GM23338 (cell line): ENCODE results near the gene CADPS. TPM values are rescaled to one million over a fixed set of nuclear protein-coding genes. Genes with fewer than 3 reads are reported as not detected.

ENCODE experiments used
- ATAC-seq: fragments of 200-7000 bp; cut with Tn5 transposase; 3 replicates; pipeline ENCODE4 v1.9.1; 2020
- DNase-seq: peaks from one replicate; pipeline ENCODE4 v3.0.0-alpha.2; 2015; ENCODE audit warnings: low spot score
- H2AFZ ChIP-seq: fragments of 200-600 bp; sonication (generic); 2 replicates; pipeline ENCODE4 v1.8.0; 2016; ENCODE audit warnings: antibody characterized with exemption, mild to moderate bottlenecking, moderate library complexity
- H3F3A ChIP-seq: fragments of 200-600 bp; sonication (generic); replicated peaks from 2 replicates; pipeline ENCODE4 v1.8.0; 2017; ENCODE audit warnings: antibody characterized with exemption, mixed run types, low read depth
- H3K27ac ChIP-seq: fragments of 200-600 bp; sonication (generic); 2 replicates; pipeline ENCODE4 v1.6.1; 2016; ENCODE audit warnings: low read depth
- H3K27me3 ChIP-seq: fragments of 200-600 bp; sonication (generic); 2 replicates; pipeline ENCODE4 v1.8.0; 2016; ENCODE audit warnings: mild to moderate bottlenecking, mixed run types, moderate library complexity; ENCODE audit not compliant: insufficient read depth
- H3K36me3 ChIP-seq: fragments of 200-600 bp; sonication (generic); 2 replicates; pipeline ENCODE4 v1.8.0; 2016; ENCODE audit warnings: mild to moderate bottlenecking; ENCODE audit not compliant: insufficient read depth
- H3K4me1 ChIP-seq: fragments of 200-600 bp; sonication (generic); 2 replicates; pipeline ENCODE4 v1.8.0; 2016; ENCODE audit warnings: mild to moderate bottlenecking, moderate library complexity; ENCODE audit not compliant: insufficient read depth
- H3K4me2 ChIP-seq: fragments of 200-600 bp; sonication (generic); 2 replicates; pipeline ENCODE4 v1.7.1; 2017; ENCODE audit warnings: mixed run types
- H3K4me3 ChIP-seq: fragments of 200-600 bp; sonication (generic); 2 replicates; pipeline ENCODE4 v1.6.1; 2016; ENCODE audit warnings: mixed run types
- H3K79me2 ChIP-seq: fragments of 200-600 bp; sonication (generic); replicated peaks from 2 replicates; pipeline ENCODE4 v1.8.0; 2017; ENCODE audit warnings: mild to moderate bottlenecking; ENCODE audit not compliant: insufficient read depth
- H3K9me2 ChIP-seq: fragments of 200-600 bp; sonication (generic); 2 replicates; pipeline ENCODE4 v1.8.0; 2017; ENCODE audit not compliant: insufficient read depth
- H4K20me1 ChIP-seq: fragments of 200-600 bp; sonication (generic); replicated peaks from 2 replicates; pipeline ENCODE4 v1.8.0; 2017; ENCODE audit warnings: mild to moderate bottlenecking; ENCODE audit not compliant: insufficient read depth
- H3K27ac Mint-ChIP-seq: 2 replicates; pipeline ENCODE4 v1.8.0; 2020; ENCODE audit warnings: inconsistent platforms, mild to moderate bottlenecking, moderate library complexity, mixed read lengths
- H3K27me3 Mint-ChIP-seq: 3 replicates; pipeline ENCODE4 v1.8.0; 2022; ENCODE audit warnings: low read depth, mild to moderate bottlenecking, moderate library complexity, mixed read lengths, inconsistent platforms; ENCODE audit not compliant: insufficient read depth, poor library complexity
- H3K36me3 Mint-ChIP-seq: 3 replicates; pipeline ENCODE4 v1.8.0; 2021; ENCODE audit warnings: low read depth, mild to moderate bottlenecking, inconsistent platforms, moderate library complexity, mixed read lengths
- H3K4me1 Mint-ChIP-seq: 3 replicates; pipeline ENCODE4 v1.8.0; 2020; ENCODE audit warnings: mild to moderate bottlenecking, inconsistent platforms, mixed read lengths
- H3K4me3 Mint-ChIP-seq: 3 replicates; pipeline ENCODE4 v1.8.0; 2021; ENCODE audit warnings: moderate library complexity, mild to moderate bottlenecking, inconsistent platforms, mixed read lengths
- H3K9me3 Mint-ChIP-seq: 3 replicates; pipeline ENCODE4 v1.8.0; 2020; ENCODE audit warnings: moderate library complexity, mild to moderate bottlenecking, inconsistent platforms, mixed read lengths
- CREB1 ChIP-seq: fragments of 250-450 bp; sonication (Bioruptor Pico); IDR thresholded peaks from 2 replicates; pipeline ENCODE4 v1.5.0; 2020; ENCODE audit warnings: low read depth, mild to moderate bottlenecking, moderate library complexity
- EZH2 ChIP-seq: fragments of 200-600 bp; sonication (generic); IDR thresholded peaks from one replicate; pipeline ENCODE4 v1.8.0; 2017; ENCODE audit warnings: antibody characterized with exemption, mild to moderate bottlenecking, low read depth; ENCODE audit not compliant: unreplicated experiment
- EZH2phosphoT487 ChIP-seq: fragments of 200-600 bp; sonication (generic); IDR thresholded peaks from one replicate; pipeline ENCODE4 v1.8.1; 2018; ENCODE audit warnings: antibody characterized with exemption; ENCODE audit not compliant: unreplicated experiment
- JUNB ChIP-seq: IDR thresholded peaks from one replicate; pipeline ENCODE4 v1.6.1; 2016; ENCODE audit warnings: antibody characterized with exemption; ENCODE audit not compliant: unreplicated experiment
- NANOG ChIP-seq: IDR thresholded peaks from 2 replicates; pipeline ENCODE4 v1.6.1; 2016; ENCODE audit warnings: antibody characterized with exemption, borderline replicate concordance
- POLR2AphosphoS5 ChIP-seq: IDR thresholded peaks from 2 replicates; pipeline ENCODE4 v1.6.1; 2016; ENCODE audit warnings: antibody characterized with exemption, low read depth
- STAT1 ChIP-seq: IDR thresholded peaks from one replicate; pipeline ENCODE4 v1.6.1; 2016; ENCODE audit warnings: antibody characterized with exemption; ENCODE audit not compliant: unreplicated experiment
- polyA plus RNA-seq: library from polyadenylated mRNA; unstranded; fragments of >200 nt; fragmentation: Nextera tagmentation; extraction: Ambion mirVana; gene quantifications from 2 replicates; pipeline ENCODE4 v1.2.1, GENCODE V29; 2016
- total RNA-seq: library from RNA; depleted of rRNA; stranded (reverse); fragments of >200 nt; shearing (Covaris generic); gene quantifications from 2 replicates; pipeline ENCODE4 v1.2.3, GENCODE V29; 2014
- TF ChIP-seq, protein P1 (sequence below): IDR thresholded peaks from 2 replicates; pipeline ENCODE4 v1.6.1; 2016; ENCODE audit warnings: antibody characterized with exemption
- TF ChIP-seq, protein P2 (sequence below): fragments of 250-450 bp; sonication (Bioruptor Pico); IDR thresholded peaks from 2 replicates; pipeline ENCODE4 v1.5.0; 2020; ENCODE audit warnings: mild to moderate bottlenecking, moderate library complexity
- TF ChIP-seq, protein P3 (sequence below): IDR thresholded peaks from one replicate; pipeline ENCODE4 v1.6.1; 2018; ENCODE audit warnings: antibody characterized with exemption; ENCODE audit not compliant: unreplicated experiment

Gene CADPS
- total and polyA plus RNA-seq, 2 experiments from 2014 or later = 14.7 to 22.0 TPM

GRCh38 chr3:62918777-62919176 is 43.6 kb upstream of the CADPS start:
- Histone ChIP-seq H3K27me3 (no peaks in the 10 kb centered on the region), H3K36me3 (no peaks in the 10 kb centered on the region), H3K9me2 (no peaks in the 10 kb centered on the region), H3K4me2 (no peak overlapping the region), H2AFZ (no peak overlapping the region), H3K4me3 (no peak overlapping the region), H3F3A (no peaks in the 10 kb centered on the region), H4K20me1 (no peaks in the 10 kb centered on the region), H3K27ac (no peak overlapping the region), H3K79me2 (no peaks in the 10 kb centered on the region), H3K4me1 (peaks cover 14% of the 10 kb centered on the region)
- no peak for ATAC-seq
- DNase-seq = no peak
- TF ChIP-seq EZH2phosphoT487 = no peak
- TF ChIP-seq EZH2 = no peak
- TF ChIP-seq, protein P1, sequence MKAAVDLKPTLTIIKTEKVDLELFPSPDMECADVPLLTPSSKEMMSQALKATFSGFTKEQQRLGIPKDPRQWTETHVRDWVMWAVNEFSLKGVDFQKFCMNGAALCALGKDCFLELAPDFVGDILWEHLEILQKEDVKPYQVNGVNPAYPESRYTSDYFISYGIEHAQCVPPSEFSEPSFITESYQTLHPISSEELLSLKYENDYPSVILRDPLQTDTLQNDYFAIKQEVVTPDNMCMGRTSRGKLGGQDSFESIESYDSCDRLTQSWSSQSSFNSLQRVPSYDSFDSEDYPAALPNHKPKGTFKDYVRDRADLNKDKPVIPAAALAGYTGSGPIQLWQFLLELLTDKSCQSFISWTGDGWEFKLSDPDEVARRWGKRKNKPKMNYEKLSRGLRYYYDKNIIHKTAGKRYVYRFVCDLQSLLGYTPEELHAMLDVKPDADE = no peak
- no peak for TF ChIP-seq POLR2AphosphoS5
- TF ChIP-seq, protein P2, sequence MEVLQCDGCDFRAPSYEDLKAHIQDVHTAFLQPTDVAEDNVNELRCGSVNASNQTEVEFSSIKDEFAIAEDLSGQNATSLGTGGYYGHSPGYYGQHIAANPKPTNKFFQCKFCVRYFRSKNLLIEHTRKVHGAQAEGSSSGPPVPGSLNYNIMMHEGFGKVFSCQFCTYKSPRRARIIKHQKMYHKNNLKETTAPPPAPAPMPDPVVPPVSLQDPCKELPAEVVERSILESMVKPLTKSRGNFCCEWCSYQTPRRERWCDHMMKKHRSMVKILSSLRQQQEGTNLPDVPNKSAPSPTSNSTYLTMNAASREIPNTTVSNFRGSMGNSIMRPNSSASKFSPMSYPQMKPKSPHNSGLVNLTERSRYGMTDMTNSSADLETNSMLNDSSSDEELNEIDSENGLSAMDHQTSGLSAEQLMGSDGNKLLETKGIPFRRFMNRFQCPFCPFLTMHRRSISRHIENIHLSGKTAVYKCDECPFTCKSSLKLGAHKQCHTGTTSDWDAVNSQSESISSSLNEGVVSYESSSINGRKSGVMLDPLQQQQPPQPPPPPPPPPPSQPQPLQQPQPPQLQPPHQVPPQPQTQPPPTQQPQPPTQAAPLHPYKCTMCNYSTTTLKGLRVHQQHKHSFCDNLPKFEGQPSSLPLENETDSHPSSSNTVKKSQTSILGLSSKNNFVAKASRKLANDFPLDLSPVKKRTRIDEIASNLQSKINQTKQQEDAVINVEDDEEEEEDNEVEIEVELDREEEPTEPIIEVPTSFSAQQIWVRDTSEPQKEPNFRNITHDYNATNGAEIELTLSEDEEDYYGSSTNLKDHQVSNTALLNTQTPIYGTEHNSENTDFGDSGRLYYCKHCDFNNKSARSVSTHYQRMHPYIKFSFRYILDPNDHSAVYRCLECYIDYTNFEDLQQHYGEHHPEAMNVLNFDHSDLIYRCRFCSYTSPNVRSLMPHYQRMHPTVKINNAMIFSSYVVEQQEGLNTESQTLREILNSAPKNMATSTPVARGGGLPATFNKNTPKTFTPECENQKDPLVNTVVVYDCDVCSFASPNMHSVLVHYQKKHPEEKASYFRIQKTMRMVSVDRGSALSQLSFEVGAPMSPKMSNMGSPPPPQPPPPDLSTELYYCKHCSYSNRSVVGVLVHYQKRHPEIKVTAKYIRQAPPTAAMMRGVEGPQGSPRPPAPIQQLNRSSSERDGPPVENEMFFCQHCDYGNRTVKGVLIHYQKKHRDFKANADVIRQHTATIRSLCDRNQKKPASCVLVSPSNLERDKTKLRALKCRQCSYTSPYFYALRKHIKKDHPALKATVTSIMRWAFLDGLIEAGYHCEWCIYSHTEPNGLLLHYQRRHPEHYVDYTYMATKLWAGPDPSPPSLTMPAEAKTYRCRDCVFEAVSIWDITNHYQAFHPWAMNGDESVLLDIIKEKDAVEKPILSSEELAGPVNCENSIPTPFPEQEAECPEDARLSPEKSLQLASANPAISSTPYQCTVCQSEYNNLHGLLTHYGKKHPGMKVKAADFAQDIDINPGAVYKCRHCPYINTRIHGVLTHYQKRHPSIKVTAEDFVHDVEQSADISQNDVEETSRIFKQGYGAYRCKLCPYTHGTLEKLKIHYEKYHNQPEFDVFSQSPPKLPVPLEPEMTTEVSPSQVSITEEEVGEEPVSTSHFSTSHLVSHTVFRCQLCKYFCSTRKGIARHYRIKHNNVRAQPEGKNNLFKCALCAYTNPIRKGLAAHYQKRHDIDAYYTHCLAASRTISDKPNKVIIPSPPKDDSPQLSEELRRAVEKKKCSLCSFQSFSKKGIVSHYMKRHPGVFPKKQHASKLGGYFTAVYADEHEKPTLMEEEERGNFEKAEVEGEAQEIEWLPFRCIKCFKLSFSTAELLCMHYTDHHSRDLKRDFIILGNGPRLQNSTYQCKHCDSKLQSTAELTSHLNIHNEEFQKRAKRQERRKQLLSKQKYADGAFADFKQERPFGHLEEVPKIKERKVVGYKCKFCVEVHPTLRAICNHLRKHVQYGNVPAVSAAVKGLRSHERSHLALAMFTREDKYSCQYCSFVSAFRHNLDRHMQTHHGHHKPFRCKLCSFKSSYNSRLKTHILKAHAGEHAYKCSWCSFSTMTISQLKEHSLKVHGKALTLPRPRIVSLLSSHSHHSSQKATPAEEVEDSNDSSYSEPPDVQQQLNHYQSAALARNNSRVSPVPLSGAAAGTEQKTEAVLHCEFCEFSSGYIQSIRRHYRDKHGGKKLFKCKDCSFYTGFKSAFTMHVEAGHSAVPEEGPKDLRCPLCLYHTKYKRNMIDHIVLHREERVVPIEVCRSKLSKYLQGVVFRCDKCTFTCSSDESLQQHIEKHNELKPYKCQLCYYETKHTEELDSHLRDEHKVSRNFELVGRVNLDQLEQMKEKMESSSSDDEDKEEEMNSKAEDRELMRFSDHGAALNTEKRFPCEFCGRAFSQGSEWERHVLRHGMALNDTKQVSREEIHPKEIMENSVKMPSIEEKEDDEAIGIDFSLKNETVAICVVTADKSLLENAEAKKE = no peak
- TF ChIP-seq, protein P3, sequence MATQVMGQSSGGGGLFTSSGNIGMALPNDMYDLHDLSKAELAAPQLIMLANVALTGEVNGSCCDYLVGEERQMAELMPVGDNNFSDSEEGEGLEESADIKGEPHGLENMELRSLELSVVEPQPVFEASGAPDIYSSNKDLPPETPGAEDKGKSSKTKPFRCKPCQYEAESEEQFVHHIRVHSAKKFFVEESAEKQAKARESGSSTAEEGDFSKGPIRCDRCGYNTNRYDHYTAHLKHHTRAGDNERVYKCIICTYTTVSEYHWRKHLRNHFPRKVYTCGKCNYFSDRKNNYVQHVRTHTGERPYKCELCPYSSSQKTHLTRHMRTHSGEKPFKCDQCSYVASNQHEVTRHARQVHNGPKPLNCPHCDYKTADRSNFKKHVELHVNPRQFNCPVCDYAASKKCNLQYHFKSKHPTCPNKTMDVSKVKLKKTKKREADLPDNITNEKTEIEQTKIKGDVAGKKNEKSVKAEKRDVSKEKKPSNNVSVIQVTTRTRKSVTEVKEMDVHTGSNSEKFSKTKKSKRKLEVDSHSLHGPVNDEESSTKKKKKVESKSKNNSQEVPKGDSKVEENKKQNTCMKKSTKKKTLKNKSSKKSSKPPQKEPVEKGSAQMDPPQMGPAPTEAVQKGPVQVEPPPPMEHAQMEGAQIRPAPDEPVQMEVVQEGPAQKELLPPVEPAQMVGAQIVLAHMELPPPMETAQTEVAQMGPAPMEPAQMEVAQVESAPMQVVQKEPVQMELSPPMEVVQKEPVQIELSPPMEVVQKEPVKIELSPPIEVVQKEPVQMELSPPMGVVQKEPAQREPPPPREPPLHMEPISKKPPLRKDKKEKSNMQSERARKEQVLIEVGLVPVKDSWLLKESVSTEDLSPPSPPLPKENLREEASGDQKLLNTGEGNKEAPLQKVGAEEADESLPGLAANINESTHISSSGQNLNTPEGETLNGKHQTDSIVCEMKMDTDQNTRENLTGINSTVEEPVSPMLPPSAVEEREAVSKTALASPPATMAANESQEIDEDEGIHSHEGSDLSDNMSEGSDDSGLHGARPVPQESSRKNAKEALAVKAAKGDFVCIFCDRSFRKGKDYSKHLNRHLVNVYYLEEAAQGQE = no peak
- TF ChIP-seq CREB1 (CRISPR knock-in tag) = no peak
- TF ChIP-seq JUNB = no peak
- TF ChIP-seq NANOG = no peak
- TF ChIP-seq STAT1 = no peak
- Mint-ChIP-seq H3K36me3 (no peaks in the 10 kb centered on the region), H3K27me3 (peaks cover 1% of the 10 kb centered on the region), H3K4me3 (no peak overlapping the region), H3K27ac (no peak overlapping the region), H3K9me3 (no peaks in the 10 kb centered on the region; the same call in 2 of the 3 replicates), H3K4me1 (peaks cover 24% of the 10 kb centered on the region)
